ENCODE measurements around the gene DNAH9.

The DNAH9 gene

GRCh38 chr17:11671126-11671525, 72.9 kb downstream of the DNAH9 start:
- DNase-seq: no peak

GRCh38 chr17:11682646-11683045, 84.4 kb downstream of the DNAH9 start:
- no peak for DNase-seq

- no peak for DNase-seq
These were observed 92.4 kb downstream of the DNAH9 start for GRCh38 chr17:11690681-11691080.

GRCh38 chr17:11692688-11693087, 94.4 kb downstream of the DNAH9 start:
- no peak for DNase-seq

DNA sequence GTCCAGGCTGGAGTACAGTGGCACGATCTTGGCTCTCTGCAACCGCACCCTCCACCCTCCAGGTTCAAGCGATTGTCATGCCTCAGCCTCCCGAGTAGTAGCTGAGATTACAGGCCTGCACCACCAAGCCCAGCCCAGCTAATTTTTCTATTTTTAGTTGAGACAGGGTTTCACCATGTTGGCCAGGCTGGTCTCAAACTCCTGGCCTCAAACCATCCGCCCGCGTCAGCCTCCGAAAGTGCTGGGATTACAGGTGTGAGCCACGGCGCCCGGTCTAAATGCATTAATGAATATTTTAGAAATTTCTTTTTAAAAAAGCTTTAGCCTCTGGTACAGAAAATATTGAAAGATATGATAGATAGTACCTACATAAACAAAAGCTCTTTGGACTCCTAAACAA, 95.0 kb downstream of the DNAH9 start:
- no peak for DNase-seq

DNA sequence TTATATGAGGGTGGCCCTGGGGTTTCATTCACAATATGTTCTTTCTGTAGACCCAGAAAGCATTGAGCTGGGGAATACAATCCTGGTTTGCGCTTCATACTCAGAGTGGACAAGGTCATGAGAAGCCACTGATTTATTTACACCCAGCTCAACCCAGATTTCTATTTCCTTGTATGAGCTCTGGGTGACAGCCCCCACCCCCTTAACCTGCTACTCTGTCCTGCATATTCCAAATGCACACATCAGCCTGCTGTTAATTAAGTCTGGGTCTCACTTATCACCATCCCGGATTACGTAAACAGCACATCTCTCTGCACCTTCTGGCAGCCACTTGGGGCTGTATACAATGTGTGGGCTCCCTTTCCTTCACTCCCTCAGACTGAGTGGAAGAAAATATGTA, 102.4 kb downstream of the DNAH9 start:
- DNase-seq: no peak

DNA sequence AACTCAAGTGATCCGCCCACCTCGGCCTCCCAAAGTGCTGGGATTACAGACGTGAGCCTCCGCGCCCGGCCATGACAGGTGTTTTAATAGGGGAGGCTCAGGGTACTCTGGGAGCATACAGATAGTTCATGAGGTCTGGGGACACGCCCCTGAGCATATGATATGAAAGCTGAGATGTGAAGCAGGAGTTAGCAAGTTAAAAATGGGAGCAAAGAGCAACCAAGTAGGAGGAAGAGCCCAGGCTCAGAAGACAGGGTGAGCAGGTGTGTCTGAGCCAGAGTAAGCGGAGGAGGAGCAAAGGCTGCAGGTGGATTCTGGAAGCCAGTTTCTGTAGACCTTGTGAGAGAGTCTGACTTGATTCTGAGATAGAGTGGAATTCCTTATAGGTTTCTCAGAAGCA, 103.6 kb downstream of the DNAH9 start:
- DNase-seq: no peak

- no peak for DNase-seq
These were observed 105.8 kb downstream of the DNAH9 start for GRCh38 chr17:11704041-11704440.

DNA sequence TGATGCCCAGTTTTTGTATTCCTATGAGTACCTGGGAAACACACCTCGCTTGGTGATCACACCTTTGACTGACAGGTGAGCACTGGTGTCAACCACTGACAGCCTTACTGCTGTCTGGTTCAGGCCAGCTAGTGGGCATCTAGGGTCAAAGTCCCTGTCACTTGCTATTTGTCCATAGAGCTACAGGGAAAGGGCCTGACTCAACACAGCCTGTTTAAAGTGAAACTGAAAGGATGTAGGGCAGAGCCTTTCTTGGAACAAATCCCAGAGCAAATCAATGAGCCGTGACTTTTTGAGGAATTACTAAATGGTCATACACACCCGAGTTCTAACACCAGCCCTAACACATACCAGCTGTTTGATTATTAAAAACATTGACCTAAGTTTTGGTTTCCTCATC, 106.8 kb downstream of the DNAH9 start:
- no peak for DNase-seq

- no peak for DNase-seq
These were observed 109.3 kb downstream of the DNAH9 start for GRCh38 chr17:11707586-11707985.

GRCh38 chr17:11712456-11712855, 114.2 kb downstream of the DNAH9 start:
- no peak for DNase-seq

DNA sequence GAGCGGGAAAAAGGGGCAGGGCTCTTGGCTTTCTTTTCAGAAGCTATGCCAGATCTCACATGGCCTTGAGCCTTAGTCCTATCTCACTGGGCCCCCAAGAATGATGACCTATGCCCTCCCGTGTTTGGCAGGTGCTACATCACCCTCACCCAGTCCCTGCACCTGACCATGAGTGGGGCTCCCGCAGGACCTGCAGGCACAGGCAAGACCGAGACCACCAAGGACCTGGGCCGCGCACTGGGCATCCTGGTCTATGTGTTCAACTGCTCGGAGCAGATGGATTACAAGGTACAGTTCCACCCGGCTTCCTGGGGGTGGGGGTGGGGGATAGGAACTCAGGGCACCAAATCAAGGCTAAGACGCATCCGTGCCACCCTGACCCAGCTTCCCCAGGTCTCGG, 120.9 kb downstream of the DNAH9 start:
- no peak for DNase-seq

GRCh38 chr17:11719856-11720255, 121.6 kb downstream of the DNAH9 start:
- DNase-seq: no peak

DNA sequence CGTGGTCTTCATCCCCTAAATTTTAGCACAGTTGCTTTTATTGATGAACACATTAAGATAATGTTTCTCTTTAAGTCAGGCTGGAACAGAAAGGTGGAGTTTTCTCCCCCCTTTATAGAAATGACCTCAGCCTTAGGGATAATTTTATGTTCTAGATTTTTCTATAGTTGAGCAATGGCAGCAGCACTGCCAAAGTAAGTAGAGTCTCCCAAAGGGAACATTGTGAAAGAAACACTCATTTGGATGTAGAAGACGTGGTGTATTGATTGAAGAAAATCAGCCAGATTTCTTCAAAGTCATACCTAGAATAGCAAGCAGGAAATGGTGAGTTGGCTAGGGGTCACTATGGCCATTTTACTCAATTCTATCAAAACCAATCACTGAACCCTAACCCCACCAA, 122.5 kb downstream of the DNAH9 start:
- DNase-seq: no peak

DNA sequence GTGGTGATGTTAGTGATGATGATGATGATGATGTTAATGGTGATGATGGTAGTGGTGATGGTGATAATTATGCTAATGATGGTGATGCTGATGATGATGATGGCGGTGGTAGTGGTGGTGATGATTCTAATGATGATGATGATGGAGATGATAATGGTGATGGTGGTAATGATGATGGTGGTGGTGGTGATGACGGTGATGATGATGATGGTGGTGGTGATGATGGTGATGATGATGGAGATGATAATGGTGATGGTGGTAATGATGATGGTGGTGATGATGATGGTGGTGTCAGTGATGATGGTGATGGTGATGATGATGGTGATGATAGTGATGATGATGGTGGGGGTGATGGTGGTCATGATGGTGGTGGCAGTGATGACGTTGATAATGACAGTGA, 132.5 kb downstream of the DNAH9 start:
- no peak for DNase-seq

GRCh38 chr17:11736613-11737312, 138.5 kb downstream of the DNAH9 start:
- no peak for DNase-seq

GRCh38 chr17:11737313-11737679, 139.0 kb downstream of the DNAH9 start:
- no peak for DNase-seq

DNA sequence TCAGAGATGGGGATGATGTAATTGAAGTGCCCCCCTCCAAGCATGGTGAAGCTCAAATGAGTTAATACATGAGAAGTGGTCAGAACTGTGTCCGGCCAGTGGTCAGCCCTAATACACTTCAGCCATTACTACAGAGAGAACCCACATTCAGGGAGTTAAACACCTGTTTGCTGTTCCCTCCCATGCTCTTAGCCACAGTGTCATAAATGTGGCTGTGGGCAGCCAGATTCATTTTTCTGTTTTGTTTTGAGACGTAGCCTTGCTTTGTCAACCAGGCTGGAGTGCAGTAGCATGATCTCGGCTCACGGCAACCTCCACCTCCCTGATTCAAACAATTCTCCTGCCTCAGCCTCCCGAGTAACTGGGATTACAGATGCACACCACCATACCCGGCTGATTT, 139.9 kb downstream of the DNAH9 start:
- DNase-seq: no peak

DNA sequence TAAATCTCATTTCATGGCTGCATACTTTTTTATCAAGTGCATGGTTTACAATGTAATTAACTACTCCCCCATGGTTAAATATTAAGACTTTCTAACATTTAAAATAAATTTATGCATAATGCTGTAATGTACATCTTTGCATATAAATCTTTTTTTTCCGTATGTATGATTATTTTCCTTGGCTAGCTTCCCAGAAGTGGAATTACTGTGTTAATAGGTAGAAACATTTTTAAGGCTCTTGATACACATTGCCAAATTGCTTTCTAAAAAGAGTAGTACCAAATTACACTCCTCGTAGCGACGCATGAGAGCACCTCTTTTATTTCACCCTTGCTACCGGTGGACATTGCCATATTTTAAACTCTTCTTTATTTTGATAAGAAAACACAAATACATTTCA, 141.1 kb downstream of the DNAH9 start:
- DNase-seq: no peak

DNA sequence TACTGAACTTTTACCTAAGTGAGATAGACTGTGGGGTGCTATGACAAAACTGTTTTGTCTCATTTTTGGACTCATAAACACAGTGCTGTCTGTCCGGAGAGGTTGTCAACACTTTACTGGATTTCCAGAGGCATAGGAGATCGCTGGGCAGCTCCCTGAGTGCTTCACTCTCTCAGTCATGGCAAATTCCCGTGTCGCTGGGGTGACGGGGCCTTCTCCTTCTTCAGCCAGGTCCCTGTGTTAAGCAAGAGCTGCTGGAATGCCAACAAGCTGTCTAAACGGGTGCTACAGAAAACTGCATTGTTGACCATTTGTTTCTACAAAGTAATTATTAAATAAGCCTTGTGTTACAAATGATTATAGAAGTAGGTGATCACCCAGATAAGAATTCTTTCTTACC, 141.6 kb downstream of the DNAH9 start:
- no peak for DNase-seq

DNA sequence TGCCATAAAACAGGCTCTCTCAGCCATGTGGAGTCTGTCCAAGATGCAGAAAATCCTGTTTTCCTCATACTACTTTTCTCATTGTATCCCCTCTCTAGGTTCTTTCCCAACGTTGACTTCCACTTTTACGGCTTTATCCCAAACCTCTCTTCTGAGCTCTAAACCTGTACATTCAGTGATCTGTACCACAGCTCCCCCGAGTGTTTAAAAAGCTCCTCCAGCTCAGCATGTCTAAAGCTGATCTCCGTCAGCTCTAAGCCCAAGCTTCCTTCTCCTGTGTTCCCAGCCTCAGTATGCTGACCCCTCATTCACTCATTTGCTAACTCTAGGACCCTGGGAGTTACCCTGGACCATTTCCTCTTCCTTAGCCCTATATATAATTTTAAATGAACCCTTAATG, 144.6 kb downstream of the DNAH9 start:
- no peak for DNase-seq

DNA sequence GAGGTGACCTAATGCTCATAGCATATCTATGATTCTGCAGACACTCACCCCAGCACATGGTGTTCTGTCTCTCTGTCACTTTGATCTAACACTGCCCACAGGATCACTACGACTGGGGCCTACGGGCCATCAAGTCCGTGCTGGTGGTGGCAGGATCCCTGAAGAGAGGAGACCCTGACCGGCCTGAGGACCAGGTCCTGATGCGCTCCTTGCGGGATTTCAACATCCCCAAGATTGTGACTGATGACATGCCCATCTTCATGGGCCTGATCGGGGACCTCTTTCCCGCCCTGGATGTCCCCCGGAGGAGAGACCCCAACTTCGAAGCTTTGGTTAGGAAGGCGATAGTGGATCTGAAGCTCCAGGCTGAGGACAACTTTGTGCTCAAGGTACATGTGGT, 146.4 kb downstream of the DNAH9 start:
- no peak for DNase-seq

DNA sequence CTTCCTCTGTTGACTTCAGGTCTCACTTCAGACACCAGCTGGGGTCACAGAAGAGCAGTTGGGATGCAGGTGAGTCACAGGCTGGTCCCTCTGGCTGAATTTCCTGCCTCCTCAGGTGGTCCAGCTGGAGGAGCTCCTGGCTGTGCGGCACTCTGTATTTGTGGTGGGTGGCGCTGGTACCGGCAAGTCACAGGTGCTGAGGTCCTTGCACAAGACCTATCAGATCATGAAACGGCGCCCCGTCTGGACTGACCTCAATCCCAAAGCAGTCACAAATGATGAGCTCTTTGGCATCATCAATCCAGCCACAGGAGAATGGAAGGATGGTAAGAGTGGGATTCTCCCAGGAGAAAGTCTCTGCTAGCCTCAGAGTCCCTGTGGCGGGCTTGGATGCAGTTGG, 149.2 kb downstream of the DNAH9 start:
- no peak for DNase-seq

DNA sequence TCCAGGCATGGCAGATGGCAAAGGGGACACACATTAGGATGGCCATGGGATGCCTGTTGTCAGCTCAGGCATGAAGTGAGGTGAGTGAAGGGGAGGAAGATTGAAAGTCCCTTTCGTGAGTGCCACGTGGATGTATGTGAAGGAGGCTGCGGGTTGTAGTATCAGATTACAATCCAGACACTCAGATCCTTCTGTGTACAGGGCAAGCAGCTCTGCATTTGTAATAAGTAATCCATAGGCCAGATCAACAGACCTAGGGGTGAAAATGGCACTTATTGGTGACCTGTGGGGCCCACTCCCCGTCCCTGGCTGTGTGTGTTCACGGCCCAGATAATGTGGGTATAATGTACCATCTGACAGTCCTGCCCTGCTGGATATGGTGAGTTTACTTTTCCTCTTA, 159.5 kb downstream of the DNAH9 start:
- no peak for DNase-seq

DNA sequence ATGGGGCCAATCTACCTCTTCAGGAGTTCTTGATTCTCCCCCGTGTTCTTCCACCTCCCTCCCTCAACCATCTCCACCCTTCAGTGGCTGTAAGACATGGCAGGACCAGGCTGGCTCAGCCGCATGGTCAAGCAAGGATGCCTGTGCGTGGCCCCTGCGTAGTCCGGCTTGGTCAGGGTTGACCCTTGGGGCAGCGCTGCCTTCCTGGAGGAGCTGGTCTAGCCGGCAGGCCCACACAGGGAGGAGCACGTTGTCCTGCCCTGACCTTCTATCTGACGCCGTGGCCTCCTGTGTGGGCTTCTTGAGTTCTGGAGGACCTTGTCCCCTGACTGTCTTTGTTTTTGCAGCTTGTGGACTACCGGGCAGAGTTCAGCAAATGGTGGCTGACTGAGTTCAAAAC, 169.8 kb downstream of the DNAH9 start:
- DNase-seq: no peak

- no peak for DNase-seq
These were observed 170.7 kb downstream of the DNAH9 start for GRCh38 chr17:11768981-11769380.

All from activated CD4-positive, alpha-beta T cell treated with anti-CD3 and anti-CD28 coated beads for 4 hours (primary cell).